K562 (cell line): Measurements from ENCODE around the gene DLGAP3. TPM values are rescaled to one million over a fixed set of nuclear protein-coding genes. Genes with fewer than 3 reads are reported as not detected.

ENCODE experiments used
- ATF1 ChIP-seq, 2 experiments: fragments of 450-650 bp in 1 of 2; IDR thresholded peaks; 2 replicates each; pipeline ENCODE4 v1.6.1; 2016; ENCODE audit warnings: missing compliant biosample characterization in 1 of 2, missing genetic modification characterization in 1 of 2
- CHCHD3 ChIP-seq: fragments of 250-450 bp; sonication (Bioruptor Pico); IDR thresholded peaks from 2 replicates; pipeline ENCODE4 v2.1.2; 2022; ENCODE audit warnings: mild to moderate bottlenecking
- DDX20 ChIP-seq: fragments of 450-650 bp; IDR thresholded peaks from 2 replicates; pipeline ENCODE4 v1.6.1; 2016; ENCODE audit warnings: missing genetic modification characterization, low read depth, mild to moderate bottlenecking, missing compliant biosample characterization, moderate library complexity
- PYGO2 ChIP-seq: fragments of 450-650 bp; IDR thresholded peaks from 2 replicates; pipeline ENCODE4 v1.6.1; 2016; ENCODE audit warnings: mild to moderate bottlenecking, missing genetic modification characterization, moderate library complexity, missing compliant biosample characterization
- SAP30 ChIP-seq: fragments of 200-600 bp; sonication (generic); IDR thresholded peaks from 2 replicates; pipeline ENCODE4 v1.6.1; 2012; ENCODE audit warnings: borderline replicate concordance, low read depth, mild to moderate bottlenecking, moderate library complexity, low read length, control low read depth, inconsistent platforms; ENCODE audit not compliant: insufficient read depth, poor library complexity, severe bottlenecking
- SFPQ ChIP-seq: fragments of 200-400 bp; formaldehyde crosslinking; IDR thresholded peaks from 2 replicates; pipeline ENCODE4 v1.6.1; 2017; ENCODE audit warnings: mild to moderate bottlenecking, low read depth, low read length, moderate library complexity
- ZBTB8A ChIP-seq: fragments of 450-650 bp; IDR thresholded peaks from 2 replicates; pipeline ENCODE4 v1.6.1; 2018; ENCODE audit warnings: mild to moderate bottlenecking, moderate library complexity; ENCODE audit not compliant: partially characterized antibody
- ZEB2 ChIP-seq: fragments of 450-650 bp; IDR thresholded peaks from 2 replicates; pipeline ENCODE4 v1.6.1; 2016
- ZNF77 ChIP-seq: fragments of 250-450 bp; sonication (Bioruptor Pico); IDR thresholded peaks from 2 replicates; pipeline ENCODE4 v1.5.0; 2020
- polyA plus RNA-seq, 8 experiments: library from polyadenylated mRNA; depleted of rRNA in 4 of 8; stranded (reverse) in 5 of 8; unstranded in 3 of 8; fragments of >200 nt; fragmentation: Nextera tagmentation in 2 of 8; fragmentation: Illumina TruSeq in 1 of 8; extraction: Ambion mirVana in 2 of 8; extraction: Trizol in 1 of 8; gene quantifications; 2 replicates each; pipeline versions ENCODE4 v1.2.1 to v1.2.3, GENCODE V29; 2011 to 2014; ENCODE audit warnings: inconsistent platforms in 1 of 8, missing spikeins in 1 of 8
- total RNA-seq, 7 experiments: library from RNA; depleted of rRNA in 6 of 7; stranded (reverse); fragments of >200 nt in 6 of 7; fragmentation: Illumina TruSeq in 2 of 7; extraction: Trizol in 2 of 7; gene quantifications; 2 replicates each; pipeline versions ENCODE4 v1.2.1 to v1.2.3, GENCODE V29; 2011 to 2021; ENCODE audit warnings: low replicate concordance in 1 of 7
- TF ChIP-seq, protein P1 (sequence below): fragments of 450-650 bp; conservative IDR thresholded peaks from 2 replicates; pipeline ENCODE4 v1.6.1; 2016; ENCODE audit warnings: missing genetic modification characterization, low read depth, mild to moderate bottlenecking, missing compliant biosample characterization, moderate library complexity
- TF ChIP-seq, protein P2 (sequence below): fragments of 250-450 bp; sonication (Bioruptor Pico); IDR thresholded peaks from 2 replicates; pipeline ENCODE4 v1.4.0; 2020; ENCODE audit warnings: mild to moderate bottlenecking, moderate library complexity

Gene DLGAP3
- total and polyA plus RNA-seq, 9 of the 15 experiments (the other 6 are each of a cell fraction or from before 2014, with no cell fraction given): 0.01 to 0.16 (median 0.07) TPM; not detected in 6

GRCh38 chr1:34852677-34853217 lies 76.7 kb downstream of the DLGAP3 start (continued):
- TF ChIP-seq, protein P1, sequence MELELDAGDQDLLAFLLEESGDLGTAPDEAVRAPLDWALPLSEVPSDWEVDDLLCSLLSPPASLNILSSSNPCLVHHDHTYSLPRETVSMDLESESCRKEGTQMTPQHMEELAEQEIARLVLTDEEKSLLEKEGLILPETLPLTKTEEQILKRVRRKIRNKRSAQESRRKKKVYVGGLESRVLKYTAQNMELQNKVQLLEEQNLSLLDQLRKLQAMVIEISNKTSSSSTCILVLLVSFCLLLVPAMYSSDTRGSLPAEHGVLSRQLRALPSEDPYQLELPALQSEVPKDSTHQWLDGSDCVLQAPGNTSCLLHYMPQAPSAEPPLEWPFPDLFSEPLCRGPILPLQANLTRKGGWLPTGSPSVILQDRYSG (tag): no peak
- no peak for TF ChIP-seq DDX20 (tag)
- TF ChIP-seq SFPQ: no peak
- no peak for TF ChIP-seq ATF1 (CRISPR knock-in tag; IDR thresholded peaks at IDR 0.05)
- TF ChIP-seq ATF1 (tag; IDR thresholded peaks at IDR 0.05): peak; percentile 62; the same call in 1 of the 2 replicates
- TF ChIP-seq ZNF77 (CRISPR knock-in tag): no peak
- TF ChIP-seq ZBTB8A: no peak
- no peak for TF ChIP-seq ZEB2
- TF ChIP-seq, protein P2, sequence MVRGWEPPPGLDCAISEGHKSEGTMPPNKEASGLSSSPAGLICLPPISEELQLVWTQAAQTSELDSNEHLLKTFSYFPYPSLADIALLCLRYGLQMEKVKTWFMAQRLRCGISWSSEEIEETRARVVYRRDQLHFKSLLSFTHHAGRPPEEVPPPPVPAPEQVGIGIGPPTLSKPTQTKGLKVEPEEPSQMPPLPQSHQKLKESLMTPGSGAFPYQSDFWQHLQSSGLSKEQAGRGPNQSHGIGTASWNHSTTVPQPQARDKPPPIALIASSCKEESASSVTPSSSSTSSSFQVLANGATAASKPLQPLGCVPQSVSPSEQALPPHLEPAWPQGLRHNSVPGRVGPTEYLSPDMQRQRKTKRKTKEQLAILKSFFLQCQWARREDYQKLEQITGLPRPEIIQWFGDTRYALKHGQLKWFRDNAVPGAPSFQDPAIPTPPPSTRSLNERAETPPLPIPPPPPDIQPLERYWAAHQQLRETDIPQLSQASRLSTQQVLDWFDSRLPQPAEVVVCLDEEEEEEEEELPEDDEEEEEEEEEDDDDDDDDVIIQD (CRISPR knock-in tag): no peak
- TF ChIP-seq PYGO2 (tag): no peak
- no peak for TF ChIP-seq CHCHD3 (CRISPR knock-in tag)
- no peak for TF ChIP-seq SAP30
